Stomach (tissue), 4 donors: Measurements from ENCODE around the gene NTN1.

ENCODE experiments used
- EP300 ChIP-seq: sonication (generic); formaldehyde crosslinking; IDR thresholded peaks from one replicate; pipeline ENCODE4 v1.6.1; 2017; ENCODE audit warnings: antibody characterized with exemption
- POLR2A ChIP-seq, 4 donors: fragments of 450-650 bp; IDR thresholded peaks; one replicate each; pipeline ENCODE4 v1.6.1; 2016; ENCODE audit warnings: antibody characterized with exemption in 4 of 4, control low read depth in 2 of 4, mild to moderate bottlenecking in 1 of 4, moderate library complexity in 1 of 4
- POLR2AphosphoS5 ChIP-seq, 3 donors: sonication (generic); formaldehyde crosslinking; IDR thresholded peaks; one replicate each; pipeline ENCODE4 v1.6.1; 2016; ENCODE audit warnings: antibody characterized with exemption in 3 of 3

GRCh38 chr17:9021992-9022572 lies 772 bp downstream of the NTN1 start:
- TF ChIP-seq POLR2A (IDR thresholded peaks at IDR 0.05) (no peak), POLR2AphosphoS5 (IDR thresholded peaks at IDR 0.05) (no peak), EP300 (no peak)
